Astrocyte (in vitro differentiated cells and primary cell): ENCODE results near the gene WDR73.

Source experiments
- EZH2 ChIP-seq: IDR thresholded peaks from 2 replicates; pipeline ENCODE4 v1.6.1; 2012; ENCODE audit warnings: mild to moderate bottlenecking, low read length, inconsistent platforms; ENCODE audit not compliant: insufficient read depth
- TF ChIP-seq, protein P1 (sequence below): IDR thresholded peaks from 2 replicates; pipeline ENCODE4 v1.5.1; 2011; ENCODE audit warnings: low read depth, mild to moderate bottlenecking, inconsistent platforms, low read length, moderate library complexity; ENCODE audit not compliant: insufficient read depth

DNA sequence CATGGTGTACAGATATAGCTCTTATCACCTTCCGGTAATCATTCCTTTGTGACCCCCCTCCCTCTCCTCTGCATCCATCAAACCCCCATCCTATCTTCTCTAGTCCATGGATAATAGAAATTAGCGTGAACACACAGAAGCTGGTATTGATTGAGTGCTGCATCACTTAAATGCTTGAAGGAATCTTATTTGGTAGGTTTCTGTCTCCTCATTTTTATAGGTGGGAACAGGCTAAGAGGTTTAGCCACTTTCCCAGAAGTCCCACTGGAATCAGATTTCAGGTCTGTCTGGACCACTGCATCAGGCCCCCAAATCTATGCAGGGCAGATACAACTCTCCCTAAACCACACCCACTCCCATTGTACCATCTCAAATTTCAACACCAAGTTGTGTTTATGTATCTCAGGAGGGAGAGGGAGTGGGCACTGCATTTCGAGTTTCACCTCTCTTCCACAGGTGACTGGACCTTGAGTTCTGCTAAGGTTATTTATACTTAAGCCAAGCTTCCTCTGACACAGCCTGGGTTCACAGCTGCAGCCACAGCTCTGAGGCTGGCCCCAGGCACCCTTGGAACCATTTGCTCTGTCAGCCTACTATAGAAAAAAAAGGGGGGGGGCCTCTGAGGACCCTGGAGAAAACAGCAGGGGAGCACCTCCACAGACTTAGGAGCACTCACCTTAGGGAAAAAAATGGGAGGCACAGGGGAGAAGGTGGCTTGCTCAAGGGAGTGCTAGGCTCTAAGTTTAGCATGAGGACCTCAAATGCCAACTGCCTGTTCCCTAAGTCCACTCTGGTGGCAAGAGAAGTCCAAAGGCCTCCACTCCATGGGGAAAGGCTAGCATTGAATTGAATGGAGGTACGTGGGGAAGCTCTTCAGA lies 6.1 kb upstream of the WDR73 start:
- TF ChIP-seq, protein P1, sequence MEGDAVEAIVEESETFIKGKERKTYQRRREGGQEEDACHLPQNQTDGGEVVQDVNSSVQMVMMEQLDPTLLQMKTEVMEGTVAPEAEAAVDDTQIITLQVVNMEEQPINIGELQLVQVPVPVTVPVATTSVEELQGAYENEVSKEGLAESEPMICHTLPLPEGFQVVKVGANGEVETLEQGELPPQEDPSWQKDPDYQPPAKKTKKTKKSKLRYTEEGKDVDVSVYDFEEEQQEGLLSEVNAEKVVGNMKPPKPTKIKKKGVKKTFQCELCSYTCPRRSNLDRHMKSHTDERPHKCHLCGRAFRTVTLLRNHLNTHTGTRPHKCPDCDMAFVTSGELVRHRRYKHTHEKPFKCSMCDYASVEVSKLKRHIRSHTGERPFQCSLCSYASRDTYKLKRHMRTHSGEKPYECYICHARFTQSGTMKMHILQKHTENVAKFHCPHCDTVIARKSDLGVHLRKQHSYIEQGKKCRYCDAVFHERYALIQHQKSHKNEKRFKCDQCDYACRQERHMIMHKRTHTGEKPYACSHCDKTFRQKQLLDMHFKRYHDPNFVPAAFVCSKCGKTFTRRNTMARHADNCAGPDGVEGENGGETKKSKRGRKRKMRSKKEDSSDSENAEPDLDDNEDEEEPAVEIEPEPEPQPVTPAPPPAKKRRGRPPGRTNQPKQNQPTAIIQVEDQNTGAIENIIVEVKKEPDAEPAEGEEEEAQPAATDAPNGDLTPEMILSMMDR: no peak
- no peak for TF ChIP-seq EZH2
